IMR-90 (cell line): ENCODE measurements around the gene PLSCR5. TPM values are rescaled to one million over a fixed set of nuclear protein-coding genes. Genes with fewer than 3 reads are reported as not detected.
A peak's percentile ranks its signal among the peaks of the same experiment; 100 is the strongest.

Experiments
- ATAC-seq: fragments of 200-7000 bp; cut with Tn5 transposase; 2 replicates; pipeline ENCODE4 v1.9.1; 2020; ENCODE audit warnings: low read depth, mild to moderate bottlenecking, moderate library complexity
- BruUV-seq: library from RNA; stranded (reverse); fragments of 400-500 nt; replicated peaks from 2 replicates; lab custom pipeline; 2021; lab: Mats Ljungman, UMichigan
- CTCF ChIA-PET: fragments of 300-600 bp; formaldehyde crosslinking; extraction: SDS; loops from one replicate; lab custom pipeline; 2021; ENCODE audit warnings: antibody characterized with exemption; lab: Yijun Ruan, JAX
- POLR2A ChIA-PET: fragments of 300-600 bp; sonication (Branson Sonifier 250); formaldehyde crosslinking; loops from one replicate; lab custom pipeline; 2022; ENCODE audit warnings: antibody characterized with exemption; ENCODE audit not compliant: unreplicated experiment; lab: Charles Lee
- DNase-seq: peaks from one replicate; pipeline ENCODE4 v3.0.0; 2013
- H2AFZ ChIP-seq: replicated peaks from 2 replicates; pipeline ENCODE3; 2013; ENCODE audit warnings: low read length, mild to moderate bottlenecking; ENCODE audit not compliant: poor library complexity
- H2AK5ac ChIP-seq: 2 replicates; pipeline ENCODE4 v1.6.1; 2013; ENCODE audit warnings: low read depth, low read length, inconsistent platforms
- H2AK9ac ChIP-seq: replicated peaks from 2 replicates; pipeline ENCODE3; 2013; ENCODE audit warnings: mild to moderate bottlenecking, low read depth, low read length, moderate library complexity; ENCODE audit not compliant: poor library complexity
- H2BK120ac ChIP-seq: 2 replicates; pipeline ENCODE4 v1.6.1; 2013; ENCODE audit warnings: low read depth, low read length, inconsistent platforms
- H2BK15ac ChIP-seq: 3 replicates; pipeline ENCODE4 v1.6.1; 2013; ENCODE audit warnings: low read depth, low read length, inconsistent platforms
- H2BK20ac ChIP-seq: 2 replicates; pipeline ENCODE4 v1.6.1; 2013; ENCODE audit warnings: low read depth, mild to moderate bottlenecking, inconsistent platforms, low read length, moderate library complexity
- H2BK5ac ChIP-seq: 2 replicates; pipeline ENCODE4 v1.6.1; 2013; ENCODE audit warnings: mild to moderate bottlenecking, low read depth, low read length, inconsistent platforms; ENCODE audit not compliant: poor library complexity, severe bottlenecking
- H3K14ac ChIP-seq: replicated peaks from 2 replicates; pipeline ENCODE4 v1.6.1; 2013; ENCODE audit warnings: low read depth, low read length, inconsistent platforms
- H3K18ac ChIP-seq: 2 replicates; pipeline ENCODE4 v1.6.1; 2013; ENCODE audit warnings: low read depth, low read length, control low read depth
- H3K23ac ChIP-seq: 2 replicates; pipeline ENCODE4 v1.6.1; 2013; ENCODE audit warnings: low read depth, low read length, inconsistent platforms
- H3K27ac ChIP-seq: 2 replicates; pipeline ENCODE4 v1.5.1; 2013; ENCODE audit warnings: mild to moderate bottlenecking, control low read depth, low read length; ENCODE audit not compliant: insufficient read depth
- H3K27me3 ChIP-seq: 2 replicates; pipeline ENCODE4 v1.6.1; 2013; ENCODE audit warnings: low read length; ENCODE audit not compliant: control insufficient read depth, insufficient read depth
- H3K36me3 ChIP-seq: 2 replicates; pipeline ENCODE4 v1.6.1; 2013; ENCODE audit warnings: low read length, mixed read lengths; ENCODE audit not compliant: control insufficient read depth, insufficient read depth
- H3K4ac ChIP-seq: 2 replicates; pipeline ENCODE4 v1.6.1; 2013; ENCODE audit warnings: low read depth, low read length, inconsistent platforms
- H3K4me1 ChIP-seq: 2 replicates; pipeline ENCODE4 v1.6.1; 2013; ENCODE audit warnings: low read length, mixed read lengths; ENCODE audit not compliant: control insufficient read depth, insufficient read depth
- H3K4me2 ChIP-seq: 2 replicates; pipeline ENCODE4 v1.6.1; 2013; ENCODE audit warnings: low read depth, mild to moderate bottlenecking, control low read depth, low read length, moderate library complexity
- H3K4me3 ChIP-seq: 2 replicates; pipeline ENCODE4 v1.5.1; 2013; ENCODE audit warnings: low read depth, mild to moderate bottlenecking, control low read depth, low read length, moderate library complexity; ENCODE audit not compliant: insufficient read depth
- H3K56ac ChIP-seq: 2 replicates; pipeline ENCODE4 v1.6.1; 2013; ENCODE audit warnings: low read length, inconsistent platforms; ENCODE audit not compliant: insufficient read depth; ENCODE audit errors: extremely low read depth
- H3K79me1 ChIP-seq, 2 experiments: 2 replicates each; pipeline ENCODE4 v1.6.1; 2013; ENCODE audit warnings: low read length in 2 of 2, inconsistent platforms in 1 of 2, low read depth in 1 of 2
- H3K9ac ChIP-seq: 2 replicates; pipeline ENCODE4 v1.6.1; 2013; ENCODE audit warnings: low read depth, low read length, control low read depth
- H3K9me1 ChIP-seq: 2 replicates; pipeline ENCODE4 v1.6.1; 2013; ENCODE audit warnings: low read length, inconsistent platforms; ENCODE audit not compliant: insufficient read depth
- H3K9me3 ChIP-seq: 2 replicates; pipeline ENCODE4 v1.6.1; 2013; ENCODE audit warnings: low read length; ENCODE audit not compliant: control insufficient read depth, insufficient read depth
- H4K20me1 ChIP-seq: 2 replicates; pipeline ENCODE4 v1.6.1; 2013; ENCODE audit warnings: low read length, inconsistent platforms; ENCODE audit not compliant: insufficient read depth
- H4K5ac ChIP-seq: 2 replicates; pipeline ENCODE4 v1.6.1; 2013; ENCODE audit warnings: mild to moderate bottlenecking, low read depth, low read length, control low read depth
- H4K8ac ChIP-seq, 2 experiments: 2 replicates each; pipeline ENCODE4 v1.6.1; 2013; ENCODE audit warnings: low read depth in 2 of 2, low read length in 2 of 2, control low read depth in 1 of 2, inconsistent platforms in 1 of 2
- H4K91ac ChIP-seq: 2 replicates; pipeline ENCODE4 v1.6.1; 2013; ENCODE audit warnings: low read depth, low read length, inconsistent platforms; ENCODE audit not compliant: insufficient read depth
- FOS ChIP-seq: fragments of 150-350 bp; IDR thresholded peaks from 2 replicates; pipeline ENCODE4 v1.6.1; 2016; ENCODE audit warnings: low read depth, low read length
- MAFK ChIP-seq: IDR thresholded peaks from 2 replicates; pipeline ENCODE4 v1.6.1; 2012; ENCODE audit warnings: low read depth, low read length, improper control_type of control experiment
- NFE2L2 ChIP-seq: fragments of 150-350 bp; IDR thresholded peaks from 2 replicates; pipeline ENCODE4 v1.6.1; 2016; ENCODE audit warnings: low read depth, mild to moderate bottlenecking, low read length
- RCOR1 ChIP-seq: IDR thresholded peaks from 2 replicates; pipeline ENCODE4 v1.6.1; 2012; ENCODE audit warnings: mild to moderate bottlenecking, low read length, improper control_type of control experiment; ENCODE audit not compliant: insufficient replicate concordance
- RFX5 ChIP-seq: IDR thresholded peaks from 2 replicates; pipeline ENCODE4 v1.8.0; 2012; ENCODE audit warnings: low read depth, mild to moderate bottlenecking, low read length, moderate library complexity
- WGBS, 2 experiments: methylation state at CpG; one replicate each; pipeline versions ENCODE4 v1.1.5 to v1.1.7; 2013; ENCODE audit warnings: missing lambda C conversion rate in 2 of 2; ENCODE audit not compliant: insufficient read length in 1 of 2; ENCODE audit errors: extremely low coverage in 2 of 2; 5-methylcytosine and 5-hydroxymethylcytosine counted together
- dilution Hi-C: fragments of 300-500 bp; cut with HindIII; formaldehyde crosslinking; loops from one replicate; pipeline ENCODE4 v1.14.3; 2018; ENCODE audit warnings: low sequenced_read_pairs; ENCODE audit not compliant: unreplicated experiment
- in situ Hi-C: fragments of 300-500 bp; cut with MboI; formaldehyde crosslinking; loops from 3 replicates; pipeline ENCODE4 v1.14.3; 2019; ENCODE audit warnings: low sequenced_read_pairs, inconsistent platforms, mixed read lengths
- intact Hi-C: fragments of 100-400 bp; cut with micrococcal nuclease; formaldehyde crosslinking; loops from 2 replicates; pipeline ENCODE4 v1.10.0; 2022
- polyA plus RNA-seq, 3 experiments: library from polyadenylated mRNA; depleted of rRNA; stranded (reverse); fragments of >200 nt; gene quantifications; 2 replicates each; pipeline ENCODE4 v1.2.3, GENCODE V29; 2012; ENCODE audit warnings: low replicate concordance in 1 of 3
- total RNA-seq: library from RNA; depleted of rRNA; stranded (reverse); fragments of >200 nt; gene quantifications from 2 replicates; pipeline ENCODE4 v1.2.3, GENCODE V29; 2012
- TF ChIP-seq, protein P1 (sequence below): fragments of 150-350 bp; IDR thresholded peaks from 2 replicates; pipeline ENCODE4 v1.6.1; 2016; ENCODE audit warnings: low read depth, mild to moderate bottlenecking, low read length, moderate library complexity, borderline replicate concordance
- TF ChIP-seq, protein P2 (sequence below): fragments of 150-350 bp; IDR thresholded peaks from 2 replicates; pipeline ENCODE4 v1.6.1; 2017; ENCODE audit warnings: mild to moderate bottlenecking, antibody characterized with exemption, low read length, low read depth
- TF ChIP-seq, protein P3 (sequence below): conservative IDR thresholded peaks from 2 replicates; pipeline ENCODE4 v1.5.1; 2012; ENCODE audit warnings: mild to moderate bottlenecking, low read depth, low read length, improper control_type of control experiment

Gene PLSCR5
- total and polyA plus RNA-seq, 2 of the 4 experiments (the other 2 are of a cell fraction), result not detected

DNA sequence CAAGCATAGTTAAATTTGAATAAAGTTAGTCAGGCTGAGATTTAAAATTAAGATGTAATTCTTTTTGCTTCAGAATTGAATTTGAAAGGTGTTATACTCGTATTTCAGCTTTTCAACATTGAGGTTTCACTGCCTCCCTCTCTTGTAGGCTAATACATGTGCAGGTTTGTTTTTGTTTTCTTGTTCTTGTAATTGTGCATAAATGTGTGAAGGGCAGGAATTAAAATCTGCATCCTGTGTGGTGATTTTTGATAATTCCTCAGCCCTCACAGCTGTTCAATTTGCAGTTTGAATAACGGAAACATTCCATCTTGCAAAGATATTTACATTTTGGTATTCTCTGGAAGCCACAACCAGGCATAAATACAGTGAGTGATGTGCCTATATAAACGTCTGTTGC lies 35.8 kb downstream of the PLSCR5 start:
- in situ Hi-C loops, result no loop called here
- H4K8ac ChIP-seq, result no peak overlapping the region
- TF ChIP-seq, protein P1, sequence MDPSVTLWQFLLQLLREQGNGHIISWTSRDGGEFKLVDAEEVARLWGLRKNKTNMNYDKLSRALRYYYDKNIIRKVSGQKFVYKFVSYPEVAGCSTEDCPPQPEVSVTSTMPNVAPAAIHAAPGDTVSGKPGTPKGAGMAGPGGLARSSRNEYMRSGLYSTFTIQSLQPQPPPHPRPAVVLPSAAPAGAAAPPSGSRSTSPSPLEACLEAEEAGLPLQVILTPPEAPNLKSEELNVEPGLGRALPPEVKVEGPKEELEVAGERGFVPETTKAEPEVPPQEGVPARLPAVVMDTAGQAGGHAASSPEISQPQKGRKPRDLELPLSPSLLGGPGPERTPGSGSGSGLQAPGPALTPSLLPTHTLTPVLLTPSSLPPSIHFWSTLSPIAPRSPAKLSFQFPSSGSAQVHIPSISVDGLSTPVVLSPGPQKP, result no peak
- TF ChIP-seq, protein P2, sequence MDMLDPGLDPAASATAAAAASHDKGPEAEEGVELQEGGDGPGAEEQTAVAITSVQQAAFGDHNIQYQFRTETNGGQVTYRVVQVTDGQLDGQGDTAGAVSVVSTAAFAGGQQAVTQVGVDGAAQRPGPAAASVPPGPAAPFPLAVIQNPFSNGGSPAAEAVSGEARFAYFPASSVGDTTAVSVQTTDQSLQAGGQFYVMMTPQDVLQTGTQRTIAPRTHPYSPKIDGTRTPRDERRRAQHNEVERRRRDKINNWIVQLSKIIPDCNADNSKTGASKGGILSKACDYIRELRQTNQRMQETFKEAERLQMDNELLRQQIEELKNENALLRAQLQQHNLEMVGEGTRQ, result no peak
- TF ChIP-seq NFE2L2 (no peak), RFX5 (no peak), FOS (no peak), RCOR1 (no peak), MAFK (no peak)
- TF ChIP-seq, protein P3, sequence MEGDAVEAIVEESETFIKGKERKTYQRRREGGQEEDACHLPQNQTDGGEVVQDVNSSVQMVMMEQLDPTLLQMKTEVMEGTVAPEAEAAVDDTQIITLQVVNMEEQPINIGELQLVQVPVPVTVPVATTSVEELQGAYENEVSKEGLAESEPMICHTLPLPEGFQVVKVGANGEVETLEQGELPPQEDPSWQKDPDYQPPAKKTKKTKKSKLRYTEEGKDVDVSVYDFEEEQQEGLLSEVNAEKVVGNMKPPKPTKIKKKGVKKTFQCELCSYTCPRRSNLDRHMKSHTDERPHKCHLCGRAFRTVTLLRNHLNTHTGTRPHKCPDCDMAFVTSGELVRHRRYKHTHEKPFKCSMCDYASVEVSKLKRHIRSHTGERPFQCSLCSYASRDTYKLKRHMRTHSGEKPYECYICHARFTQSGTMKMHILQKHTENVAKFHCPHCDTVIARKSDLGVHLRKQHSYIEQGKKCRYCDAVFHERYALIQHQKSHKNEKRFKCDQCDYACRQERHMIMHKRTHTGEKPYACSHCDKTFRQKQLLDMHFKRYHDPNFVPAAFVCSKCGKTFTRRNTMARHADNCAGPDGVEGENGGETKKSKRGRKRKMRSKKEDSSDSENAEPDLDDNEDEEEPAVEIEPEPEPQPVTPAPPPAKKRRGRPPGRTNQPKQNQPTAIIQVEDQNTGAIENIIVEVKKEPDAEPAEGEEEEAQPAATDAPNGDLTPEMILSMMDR, result no peak
- H2BK5ac ChIP-seq, result no peak overlapping the region
- no peak overlapping the region for H2AK5ac ChIP-seq
- H3K79me1 ChIP-seq, result no peaks in the 10 kb centered on the region
- H3K9me1 ChIP-seq, result 0 out of 2 replicates have a peak, but pooled peaks cover 3% of the 10 kb centered on the region
- ChIA-PET CTCF (interaction anchor here (0.6 to 1.0 kb wide), 2 partner anchors 20 to 30 kb away, joined by 3 to 4 read pairs; no protein-coding TSS in a partner anchor), POLR2A (no interaction called here)
- no peaks in the 10 kb centered on the region for H3K36me3 ChIP-seq
- no peak overlapping the region for H3K14ac ChIP-seq
- H4K5ac ChIP-seq, result no peak overlapping the region
- intact Hi-C loops, result no loop called here
- H4K91ac ChIP-seq, result no peak overlapping the region
- ATAC-seq (peak; percentile 11; the same call in 1 of the 2 replicates), DNase-seq (no peak)
- no peak overlapping the region for H2BK20ac ChIP-seq
- WGBS, 2 experiments, result no CpG with 5 or more reads among the region's 3 CpGs
- no peak overlapping the region for H2BK120ac ChIP-seq
- 0 out of 2 replicates have a peak, but pooled peaks cover 2% of the 10 kb centered on the region for H3K4me1 ChIP-seq
- no peak overlapping the region for H3K4me3 ChIP-seq
- 0 out of 2 replicates have a peak overlapping the region, but pooled peaks have one; percentile 17 for H3K4me2 ChIP-seq
- H2AFZ ChIP-seq, result no peak overlapping the region
- no peaks in the 10 kb centered on the region for H4K20me1 ChIP-seq
- no peak overlapping the region for H3K27ac ChIP-seq
- H3K23ac ChIP-seq, result no peak overlapping the region
- H3K56ac ChIP-seq, result no peak overlapping the region
- dilution Hi-C loops, result no loop called here
- no peak overlapping the region for H2BK15ac ChIP-seq
- H2AK9ac ChIP-seq, result no peak overlapping the region
- no peak overlapping the region for H3K9ac ChIP-seq
- H3K4ac ChIP-seq, result no peak overlapping the region
- H3K18ac ChIP-seq, result no peak overlapping the region
- H3K9me3 ChIP-seq, result no peaks in the 10 kb centered on the region
- no peaks in the 10 kb centered on the region for H3K27me3 ChIP-seq
- BruUV-seq, result no TSS peak
